K562 (cell line): Measurements from ENCODE around the gene KRTAP1-5. TPM values are rescaled to one million over a fixed set of nuclear protein-coding genes. Genes with fewer than 3 reads are reported as not detected.

ENCODE experiments used
- CEBPG ChIP-seq, 3 experiments: fragments of 200-800 bp in 1 of 3; sonication (Bioruptor generic) in 1 of 3; sonication (generic) in 1 of 3; formaldehyde crosslinking in 1 of 3; IDR thresholded peaks in 2 of 3; conservative IDR thresholded peaks in 1 of 3; 2 replicates each; pipeline versions ENCODE4 v1.6.1 to v1.8.0; 2016 to 2022; ENCODE audit warnings: missing compliant biosample characterization in 2 of 3, missing genetic modification characterization in 2 of 3, mild to moderate bottlenecking in 1 of 3, missing genetic modification reagents in 1 of 3
- EP400 ChIP-seq: fragments of 450-650 bp; IDR thresholded peaks from 2 replicates; pipeline ENCODE4 v1.6.1; 2017; ENCODE audit warnings: antibody characterized with exemption, mild to moderate bottlenecking, moderate library complexity
- MAFK ChIP-seq: IDR thresholded peaks from 2 replicates; pipeline ENCODE4 v1.6.1; 2011; ENCODE audit warnings: low read length, improper control_type of control experiment
- SMAD4 ChIP-seq: fragments of 250-450 bp; sonication (Bioruptor Pico); conservative IDR thresholded peaks from 2 replicates; pipeline ENCODE4 v1.8.0; 2021; ENCODE audit warnings: inconsistent platforms, mild to moderate bottlenecking, moderate library complexity
- TCF3 ChIP-seq: sonication (generic); formaldehyde crosslinking; IDR thresholded peaks from 2 replicates; pipeline ENCODE4 v1.4.0; 2020; ENCODE audit warnings: mild to moderate bottlenecking, missing genetic modification reagents
- TCFL5 ChIP-seq: fragments of 250-450 bp; sonication (Bioruptor Pico); conservative IDR thresholded peaks from 2 replicates; pipeline ENCODE4 v1.6.1; 2021; ENCODE audit warnings: mild to moderate bottlenecking, moderate library complexity, matching md5 sums
- TOE1 ChIP-seq, 2 experiments: fragments of 450-650 bp in 1 of 2; sonication (generic) in 1 of 2; formaldehyde crosslinking in 1 of 2; IDR thresholded peaks; 2 replicates each; pipeline versions ENCODE4 v1.7.1 to v1.8.0; 2016 to 2022; ENCODE audit warnings: borderline replicate concordance in 2 of 2, mild to moderate bottlenecking in 2 of 2, antibody characterized with exemption in 1 of 2, inconsistent platforms in 1 of 2, low read depth in 1 of 2, missing genetic modification reagents in 1 of 2, moderate library complexity in 1 of 2
- ZNF592 ChIP-seq: fragments of 450-650 bp; IDR thresholded peaks from 2 replicates; pipeline ENCODE4 v1.6.1; 2017; ENCODE audit warnings: antibody characterized with exemption, mild to moderate bottlenecking
- ZNF79 ChIP-seq: fragments of 250-450 bp; sonication (Bioruptor Pico); IDR thresholded peaks from 2 replicates; pipeline ENCODE4 v1.4.0; 2020; ENCODE audit warnings: low read depth, mild to moderate bottlenecking, moderate library complexity
- polyA plus RNA-seq, 8 experiments: library from polyadenylated mRNA; depleted of rRNA in 4 of 8; stranded (reverse) in 5 of 8; unstranded in 3 of 8; fragments of >200 nt; fragmentation: Nextera tagmentation in 2 of 8; fragmentation: Illumina TruSeq in 1 of 8; extraction: Ambion mirVana in 2 of 8; extraction: Trizol in 1 of 8; gene quantifications; 2 replicates each; pipeline versions ENCODE4 v1.2.1 to v1.2.3, GENCODE V29; 2011 to 2014; ENCODE audit warnings: inconsistent platforms in 1 of 8, missing spikeins in 1 of 8
- total RNA-seq, 7 experiments: library from RNA; depleted of rRNA in 6 of 7; stranded (reverse); fragments of >200 nt in 6 of 7; fragmentation: Illumina TruSeq in 2 of 7; extraction: Trizol in 2 of 7; gene quantifications; 2 replicates each; pipeline versions ENCODE4 v1.2.1 to v1.2.3, GENCODE V29; 2011 to 2021; ENCODE audit warnings: low replicate concordance in 1 of 7
- TF ChIP-seq, protein P1 (sequence below): fragments of 450-650 bp; IDR thresholded peaks from 2 replicates; pipeline ENCODE4 v1.6.1; 2018; ENCODE audit not compliant: partially characterized antibody
- TF ChIP-seq, protein P2 (sequence below): fragments of 450-650 bp; IDR thresholded peaks from 2 replicates; pipeline ENCODE4 v1.6.1; 2016; ENCODE audit warnings: low read depth, mild to moderate bottlenecking, moderate library complexity
- TF ChIP-seq, protein P3 (sequence below): fragments of 450-650 bp; formaldehyde crosslinking; IDR thresholded peaks from 2 replicates; pipeline ENCODE4 v1.4.0; 2022; ENCODE audit warnings: mild to moderate bottlenecking, moderate library complexity
- TF ChIP-seq, protein P4 (sequence below): fragments of 250-450 bp; sonication (Bioruptor Pico); IDR thresholded peaks from 2 replicates; pipeline ENCODE4 v1.8.0; 2022; ENCODE audit warnings: inconsistent platforms

KRTAP1-5 gene
- total and polyA plus RNA-seq, 9 of the 15 experiments (the other 6 are each of a cell fraction or from before 2014, with no cell fraction given): not detected

GRCh38 chr17:41065829-41066624 is 39.0 kb upstream of the KRTAP1-5 start, which contains the start of gene KRTAP2-4 (continued):
- TF ChIP-seq EP400: peak; percentile 49; the same call in 1 of the 2 replicates
- TF ChIP-seq TCF3 (CRISPR knock-in tag): peak; percentile 52
- TF ChIP-seq, protein P1, sequence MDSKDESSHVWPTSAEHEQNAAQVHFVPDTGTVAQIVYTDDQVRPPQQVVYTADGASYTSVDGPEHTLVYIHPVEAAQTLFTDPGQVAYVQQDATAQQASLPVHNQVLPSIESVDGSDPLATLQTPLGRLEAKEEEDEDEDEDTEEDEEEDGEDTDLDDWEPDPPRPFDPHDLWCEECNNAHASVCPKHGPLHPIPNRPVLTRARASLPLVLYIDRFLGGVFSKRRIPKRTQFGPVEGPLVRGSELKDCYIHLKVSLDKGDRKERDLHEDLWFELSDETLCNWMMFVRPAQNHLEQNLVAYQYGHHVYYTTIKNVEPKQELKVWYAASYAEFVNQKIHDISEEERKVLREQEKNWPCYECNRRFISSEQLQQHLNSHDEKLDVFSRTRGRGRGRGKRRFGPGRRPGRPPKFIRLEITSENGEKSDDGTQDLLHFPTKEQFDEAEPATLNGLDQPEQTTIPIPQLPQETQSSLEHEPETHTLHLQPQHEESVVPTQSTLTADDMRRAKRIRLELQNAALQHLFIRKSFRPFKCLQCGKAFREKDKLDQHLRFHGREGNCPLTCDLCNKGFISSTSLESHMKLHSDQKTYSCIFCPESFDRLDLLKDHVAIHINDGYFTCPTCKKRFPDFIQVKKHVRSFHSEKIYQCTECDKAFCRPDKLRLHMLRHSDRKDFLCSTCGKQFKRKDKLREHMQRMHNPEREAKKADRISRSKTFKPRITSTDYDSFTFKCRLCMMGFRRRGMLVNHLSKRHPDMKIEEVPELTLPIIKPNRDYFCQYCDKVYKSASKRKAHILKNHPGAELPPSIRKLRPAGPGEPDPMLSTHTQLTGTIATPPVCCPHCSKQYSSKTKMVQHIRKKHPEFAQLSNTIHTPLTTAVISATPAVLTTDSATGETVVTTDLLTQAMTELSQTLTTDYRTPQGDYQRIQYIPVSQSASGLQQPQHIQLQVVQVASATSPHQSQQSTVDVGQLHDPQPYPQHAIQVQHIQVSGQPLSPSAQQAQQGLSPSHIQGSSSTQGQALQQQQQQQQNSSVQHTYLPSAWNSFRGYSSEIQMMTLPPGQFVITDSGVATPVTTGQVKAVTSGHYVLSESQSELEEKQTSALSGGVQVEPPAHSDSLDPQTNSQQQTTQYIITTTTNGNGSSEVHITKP: no peak
- peak; percentile 35; the same call in 1 of the 2 replicates for TF ChIP-seq ZNF79 (CRISPR knock-in tag)
- TF ChIP-seq, protein P2, sequence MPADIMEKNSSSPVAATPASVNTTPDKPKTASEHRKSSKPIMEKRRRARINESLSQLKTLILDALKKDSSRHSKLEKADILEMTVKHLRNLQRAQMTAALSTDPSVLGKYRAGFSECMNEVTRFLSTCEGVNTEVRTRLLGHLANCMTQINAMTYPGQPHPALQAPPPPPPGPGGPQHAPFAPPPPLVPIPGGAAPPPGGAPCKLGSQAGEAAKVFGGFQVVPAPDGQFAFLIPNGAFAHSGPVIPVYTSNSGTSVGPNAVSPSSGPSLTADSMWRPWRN: 0 out of 2 replicates have a peak, but pooled peaks have one; percentile 55
- TF ChIP-seq, protein P3, sequence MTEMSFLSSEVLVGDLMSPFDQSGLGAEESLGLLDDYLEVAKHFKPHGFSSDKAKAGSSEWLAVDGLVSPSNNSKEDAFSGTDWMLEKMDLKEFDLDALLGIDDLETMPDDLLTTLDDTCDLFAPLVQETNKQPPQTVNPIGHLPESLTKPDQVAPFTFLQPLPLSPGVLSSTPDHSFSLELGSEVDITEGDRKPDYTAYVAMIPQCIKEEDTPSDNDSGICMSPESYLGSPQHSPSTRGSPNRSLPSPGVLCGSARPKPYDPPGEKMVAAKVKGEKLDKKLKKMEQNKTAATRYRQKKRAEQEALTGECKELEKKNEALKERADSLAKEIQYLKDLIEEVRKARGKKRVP (CRISPR knock-in tag): peak; percentile 98
- TF ChIP-seq SMAD4 (CRISPR knock-in tag): peak; percentile 75
- TF ChIP-seq, protein P4, sequence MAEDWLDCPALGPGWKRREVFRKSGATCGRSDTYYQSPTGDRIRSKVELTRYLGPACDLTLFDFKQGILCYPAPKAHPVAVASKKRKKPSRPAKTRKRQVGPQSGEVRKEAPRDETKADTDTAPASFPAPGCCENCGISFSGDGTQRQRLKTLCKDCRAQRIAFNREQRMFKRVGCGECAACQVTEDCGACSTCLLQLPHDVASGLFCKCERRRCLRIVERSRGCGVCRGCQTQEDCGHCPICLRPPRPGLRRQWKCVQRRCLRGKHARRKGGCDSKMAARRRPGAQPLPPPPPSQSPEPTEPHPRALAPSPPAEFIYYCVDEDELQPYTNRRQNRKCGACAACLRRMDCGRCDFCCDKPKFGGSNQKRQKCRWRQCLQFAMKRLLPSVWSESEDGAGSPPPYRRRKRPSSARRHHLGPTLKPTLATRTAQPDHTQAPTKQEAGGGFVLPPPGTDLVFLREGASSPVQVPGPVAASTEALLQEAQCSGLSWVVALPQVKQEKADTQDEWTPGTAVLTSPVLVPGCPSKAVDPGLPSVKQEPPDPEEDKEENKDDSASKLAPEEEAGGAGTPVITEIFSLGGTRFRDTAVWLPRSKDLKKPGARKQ (CRISPR knock-in tag): no peak
- peak; percentile 89 for TF ChIP-seq CEBPG (CRISPR knock-in tag; IDR thresholded peaks at IDR 0.05)
- TF ChIP-seq CEBPG (tag; conservative IDR thresholded peaks at IDR 0.05 in 1 of 2, IDR thresholded peaks at IDR 0.05 in 1 of 2): peak; percentile 98 to 99
- TF ChIP-seq MAFK: peak; percentile 25; the same call in 1 of the 2 replicates
- TF ChIP-seq ZNF592: no peak
- TF ChIP-seq TCFL5 (CRISPR knock-in tag): no peak
- peak; percentile 51; the same call in 1 of the 2 replicates for TF ChIP-seq TOE1 (IDR thresholded peaks at IDR 0.05; ENCODE audit: borderline replicate concordance)
- TF ChIP-seq TOE1 (CRISPR knock-in tag; IDR thresholded peaks at IDR 0.05; ENCODE audit: borderline replicate concordance, low read depth): no peak
